Psoas muscle (tissue), 8 donors: Measurements from ENCODE around the gene CHID1. TPM values are rescaled to one million over a fixed set of nuclear protein-coding genes. Genes with fewer than 3 reads are reported as not detected.

ENCODE experiments used
- ATAC-seq, 4 donors: fragments of 200-7000 bp; cut with Tn5 transposase; one replicate each; pipeline ENCODE4 v1.9.1; 2020; ENCODE audit warnings: moderate library complexity in 3 of 4, mild to moderate bottlenecking in 2 of 4
- DNase-seq, 2 donors: peaks; one replicate each; pipeline ENCODE4 v3.0.0-alpha.2; 2020
- H3K27ac ChIP-seq: fragments of 200-600 bp; one replicate; pipeline ENCODE4 v1.8.0; 2022
- H3K27me3 ChIP-seq, 3 donors: fragments of 200-600 bp in 1 of 3; one replicate each; pipeline versions ENCODE4 v1.6.1 to v1.8.0; 2013 to 2022; ENCODE audit warnings: low read length in 2 of 3, mild to moderate bottlenecking in 2 of 3, moderate library complexity in 1 of 3; ENCODE audit not compliant: insufficient read depth in 3 of 3
- H3K36me3 ChIP-seq, 2 donors: fragments of 200-600 bp in 1 of 2; one replicate each; pipeline versions ENCODE4 v1.6.1 to v1.8.0; 2013 to 2022; ENCODE audit warnings: low read depth in 1 of 2, mild to moderate bottlenecking in 1 of 2, moderate library complexity in 1 of 2; ENCODE audit not compliant: insufficient read depth in 1 of 2
- H3K4me1 ChIP-seq: fragments of 200-600 bp; one replicate; pipeline ENCODE4 v1.8.0; 2022
- H3K4me3 ChIP-seq: fragments of 200-600 bp; one replicate; pipeline ENCODE4 v1.8.0; 2022; ENCODE audit warnings: mild to moderate bottlenecking
- H3K9me3 ChIP-seq: fragments of 200-600 bp; one replicate; pipeline ENCODE4 v1.8.0; 2022
- WGBS, 3 donors: extraction: QIAGEN DNeasy Blood & Tissue Kit; methylation state at CpG; one replicate each; pipeline versions ENCODE4 v1.1.6 to v1.1.7; 2013; 5-methylcytosine and 5-hydroxymethylcytosine counted together
- intact Hi-C, 2 donors: fragments of 100-400 bp; cut with DNase I; formaldehyde crosslinking; loops; one replicate each; pipeline versions ENCODE4 v1.11.0 to v1.14.2; 2022
- polyA plus RNA-seq, 3 donors: library from polyadenylated mRNA; stranded (reverse); fragments of 200-250 nt; gene quantifications; one replicate each; pipeline ENCODE4 v1.2.3, GENCODE V29; 2013
- total RNA-seq, 4 donors: library from RNA; stranded (reverse); fragmentation: NEBNext Ultra II Directional in 2 of 4; extraction: Animal tissue kit (Norgen Biotek cat#: 25700) in 2 of 4; gene quantifications; one replicate each; pipeline versions ENCODE4 v1.2.1 to v1.2.4, GENCODE V29; 2021 to 2023
- TF ChIP-seq, protein P1 (sequence below): fragments of 200-600 bp; IDR thresholded peaks from one replicate; pipeline ENCODE4 v1.8.0; 2022; ENCODE audit warnings: antibody characterized with exemption
- donor health status: healthy with polysubstance abuse.
- donor health status: DM: no; HTN: no; CAD: no; lungs with moderate emphysema.
- donor health status: Bipolar disorder and iron deficiency.
- donor health status: healthy.
- donor health status: DM: yes; HTN: yes; CAD: no.
- donor health status: DM: no; HTN: no; CAD: no.
- donor health status: DM: no; HTN: no; CAD: no.
- donor health status: DM: yes; HTN: yes; CAD: no.

Gene CHID1
- total and polyA plus RNA-seq, 7 donors, result 25.5 to 44.5 (median 34.3) TPM

DNA sequence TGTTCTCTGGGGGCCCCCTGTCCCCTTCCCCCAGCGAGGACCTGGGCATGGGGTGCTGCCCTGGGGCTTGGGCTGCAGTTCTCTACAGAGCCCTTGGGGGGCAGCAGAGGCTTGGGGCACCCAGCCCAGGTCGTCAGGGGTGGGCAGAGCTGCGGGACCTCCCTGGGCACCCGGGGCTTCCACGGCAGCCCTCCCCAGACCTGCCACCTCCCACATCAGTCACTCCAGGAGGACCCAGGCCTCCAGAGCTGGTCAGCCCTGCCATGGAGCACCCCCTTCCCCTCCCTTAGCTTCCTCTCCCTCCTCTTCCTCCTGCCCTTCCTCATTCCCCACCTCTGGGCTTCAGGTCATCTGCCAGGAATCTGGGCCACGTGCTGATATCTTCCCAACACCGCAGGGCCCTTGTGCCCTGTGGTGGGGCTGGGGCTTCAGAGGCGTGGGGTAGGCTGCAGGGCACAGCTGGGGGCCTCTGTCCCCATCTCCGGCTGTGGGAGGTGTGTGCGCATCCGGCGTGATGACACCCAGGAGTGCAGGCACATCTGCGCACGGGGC is 62.2 kb downstream of the CHID1 start:
- DNase-seq (no peak), ATAC-seq (peak; percentile 36 to 56 (median 54))
- H3K4me1 ChIP-seq, result peaks cover 28% of the 10 kb centered on the region
- H3K4me3 ChIP-seq, result no peak overlapping the region
- no peaks in the 10 kb centered on the region for H3K36me3 ChIP-seq
- peaks cover 0 to 11% (median 0%) of the 10 kb centered on the region in 3 donors for H3K27me3 ChIP-seq
- intact Hi-C loops, result loop anchor here (1.0 to 5.0 kb wide), 5 partner anchors 59 to 203 kb away; partner anchors contain the start of genes AP2A2 (in 1 of the 2) and CHID1 (in 1 of the 2)
- WGBS, 3 donors, result 33 to 43% (median 35%) methylated on average over 13 to 14 of the region's 14 CpGs
- no peaks in the 10 kb centered on the region for H3K9me3 ChIP-seq
- no peak overlapping the region for H3K27ac ChIP-seq
- TF ChIP-seq, protein P1, sequence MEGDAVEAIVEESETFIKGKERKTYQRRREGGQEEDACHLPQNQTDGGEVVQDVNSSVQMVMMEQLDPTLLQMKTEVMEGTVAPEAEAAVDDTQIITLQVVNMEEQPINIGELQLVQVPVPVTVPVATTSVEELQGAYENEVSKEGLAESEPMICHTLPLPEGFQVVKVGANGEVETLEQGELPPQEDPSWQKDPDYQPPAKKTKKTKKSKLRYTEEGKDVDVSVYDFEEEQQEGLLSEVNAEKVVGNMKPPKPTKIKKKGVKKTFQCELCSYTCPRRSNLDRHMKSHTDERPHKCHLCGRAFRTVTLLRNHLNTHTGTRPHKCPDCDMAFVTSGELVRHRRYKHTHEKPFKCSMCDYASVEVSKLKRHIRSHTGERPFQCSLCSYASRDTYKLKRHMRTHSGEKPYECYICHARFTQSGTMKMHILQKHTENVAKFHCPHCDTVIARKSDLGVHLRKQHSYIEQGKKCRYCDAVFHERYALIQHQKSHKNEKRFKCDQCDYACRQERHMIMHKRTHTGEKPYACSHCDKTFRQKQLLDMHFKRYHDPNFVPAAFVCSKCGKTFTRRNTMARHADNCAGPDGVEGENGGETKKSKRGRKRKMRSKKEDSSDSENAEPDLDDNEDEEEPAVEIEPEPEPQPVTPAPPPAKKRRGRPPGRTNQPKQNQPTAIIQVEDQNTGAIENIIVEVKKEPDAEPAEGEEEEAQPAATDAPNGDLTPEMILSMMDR, result peak; percentile 89

DNA sequence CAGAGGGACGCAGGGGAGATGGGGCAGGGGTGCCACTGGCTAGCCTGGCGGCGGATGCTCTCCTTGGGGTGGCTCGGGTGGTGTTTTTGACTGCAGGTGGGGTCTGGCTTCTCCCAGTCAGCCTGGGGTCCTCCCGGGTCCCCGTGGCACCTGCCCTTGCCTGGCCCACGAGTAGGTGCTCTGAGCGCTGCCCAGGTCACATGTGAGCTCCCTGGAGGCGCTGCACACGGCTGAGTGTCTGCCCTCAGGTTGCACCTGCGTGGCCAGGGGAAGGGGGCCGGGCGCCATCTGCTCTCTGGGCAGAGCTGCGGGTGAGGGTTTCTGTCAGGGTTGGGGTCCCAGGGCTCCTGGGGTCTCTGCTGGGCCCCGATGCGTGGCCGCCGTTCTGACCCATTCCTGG is 62.7 kb downstream of the CHID1 start:
- Histone ChIP-seq H3K27ac (no peak overlapping the region), H3K27me3 (peaks cover 0 to 11% (median 0%) of the 10 kb centered on the region in 3 donors), H3K9me3 (no peaks in the 10 kb centered on the region), H3K4me1 (peaks cover 28% of the 10 kb centered on the region), H3K4me3 (no peak overlapping the region), H3K36me3 (no peaks in the 10 kb centered on the region)
- TF ChIP-seq, protein P1, result no peak
- ATAC-seq (no peak), DNase-seq (no peak)
- 82 to 90% (median 89%) methylated on average over 17 to 18 of the region's 18 CpGs for WGBS, 3 donors
- intact Hi-C loops, result loop anchor here (1.0 to 5.0 kb wide), 6 partner anchors 59 to 203 kb away; partner anchors contain the start of genes AP2A2 (in 1 of the 2) and CHID1 (in 1 of the 2)

DNA sequence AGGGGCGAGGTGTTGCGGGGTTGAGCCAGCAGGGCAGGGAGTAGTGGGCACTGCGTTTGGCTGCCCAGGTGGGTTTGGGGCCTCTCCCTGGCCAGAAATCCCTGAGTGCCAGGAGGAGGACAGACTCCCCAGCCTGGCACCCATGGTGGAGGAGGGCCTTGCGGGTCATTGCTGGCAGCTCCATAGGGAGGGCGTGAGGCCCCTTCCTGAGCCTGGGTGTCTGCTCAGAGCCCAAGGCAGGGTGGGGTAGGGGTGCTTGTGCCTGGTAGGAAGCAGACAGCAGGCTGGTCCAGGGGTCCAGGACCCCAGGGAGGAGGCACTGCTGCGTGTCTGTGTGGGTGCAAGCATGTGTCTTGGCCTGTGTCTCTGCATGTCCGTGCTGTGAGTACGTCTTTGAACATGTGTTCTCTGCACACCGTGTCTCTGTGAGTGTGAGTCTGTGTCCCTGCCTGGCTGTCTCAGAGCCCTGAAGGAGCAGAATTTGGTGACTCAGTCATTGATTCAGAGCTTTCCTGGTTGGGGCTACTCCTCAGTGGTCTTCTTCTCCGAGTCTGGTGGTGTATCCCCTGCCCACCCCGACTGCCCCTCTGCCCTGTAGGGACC is 64.0 kb downstream of the CHID1 start:
- no peak for ATAC-seq
- Histone ChIP-seq H3K4me1 (peaks cover 28% of the 10 kb centered on the region), H3K36me3 (no peaks in the 10 kb centered on the region), H3K27me3 (peaks cover 0 to 11% (median 0%) of the 10 kb centered on the region in 3 donors), H3K4me3 (no peak overlapping the region), H3K27ac (no peak overlapping the region), H3K9me3 (no peaks in the 10 kb centered on the region)
- no peak for DNase-seq
- TF ChIP-seq, protein P1, result no peak
- intact Hi-C loops, result loop anchor here (2.0 to 5.0 kb wide), 4 partner anchors 61 to 204 kb away; partner anchors contain the start of genes AP2A2 (in 1 of the 2) and CHID1 (in 1 of the 2)
- 69 to 79% (median 72%) methylated on average over 11 of the region's 11 CpGs for WGBS, 3 donors

DNA sequence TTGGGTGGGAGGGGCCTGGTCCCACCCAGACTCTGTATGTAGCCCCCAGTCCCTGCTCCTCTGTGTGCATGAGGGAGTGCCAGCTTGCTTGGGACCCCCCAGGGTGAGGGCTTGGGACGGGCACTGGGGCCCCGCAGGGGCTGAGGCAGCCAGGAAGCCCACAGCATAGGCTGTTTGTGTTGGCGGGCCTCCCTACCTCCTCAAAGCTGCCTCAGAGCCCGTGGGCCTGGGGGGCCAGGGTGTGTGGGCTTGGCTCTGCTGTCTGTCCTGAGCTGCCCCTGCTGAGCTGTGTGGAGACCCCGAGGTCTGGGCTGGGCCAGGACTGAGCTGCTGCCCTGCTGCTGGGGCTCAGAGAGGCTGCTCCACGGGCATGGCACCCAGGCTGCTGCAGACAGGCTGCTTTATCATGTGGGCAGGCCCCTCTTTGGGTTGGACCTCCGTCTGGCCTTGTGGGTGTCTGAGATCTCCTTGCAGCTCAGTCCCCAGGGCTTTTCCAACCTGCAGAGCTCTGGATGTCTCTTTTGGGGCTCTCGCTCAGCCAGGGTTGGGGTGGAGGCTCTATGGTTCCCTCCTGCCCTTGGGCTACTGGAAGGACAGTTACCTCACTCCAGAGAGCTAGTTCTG is 64.6 kb downstream of the CHID1 start:
- H3K27me3 ChIP-seq, result peaks cover 0 to 11% (median 0%) of the 10 kb centered on the region in 3 donors
- TF ChIP-seq, protein P1, result no peak
- intact Hi-C loops, result loop anchor here (2.0 to 5.0 kb wide), 4 partner anchors 61 to 205 kb away; partner anchors contain the start of genes AP2A2 (in 1 of the 2) and CHID1 (in 1 of the 2)

More for the DNA sequence above, 64.6 kb downstream of the CHID1 start:
- WGBS, 3 donors, result 69 to 76% (median 72%) methylated on average over 7 to 8 of the region's 8 CpGs
- Histone ChIP-seq H3K9me3 (no peaks in the 10 kb centered on the region), H3K4me3 (no peak overlapping the region), H3K27ac (no peak overlapping the region), H3K4me1 (peaks cover 33% of the 10 kb centered on the region), H3K36me3 (peaks cover 0 to 2% of the 10 kb centered on the region in 2 donors)
- DNase-seq (no peak), ATAC-seq (no peak)
